Retinal pigment epithelial cell (primary cell): ENCODE results near the gene GAS6.

Experiments used
- DNase-seq: peaks from one replicate; pipeline ENCODE4 v3.0.0-alpha.2; 2010; ENCODE audit warnings: low read depth
- H3K4me3 ChIP-seq: 2 replicates; pipeline ENCODE4 v1.5.1; 2011; ENCODE audit warnings: mild to moderate bottlenecking, low read length, control low read depth, moderate library complexity
- TF ChIP-seq, protein P1 (sequence below): conservative IDR thresholded peaks from 2 replicates; pipeline ENCODE4 v1.5.1; 2011; ENCODE audit warnings: low read depth, low read length, control low read depth, inconsistent platforms

Gene GAS6

GRCh38 chr13:113851480-113851803 is 12.4 kb downstream of the GAS6 start:
- no peak overlapping the region for H3K4me3 ChIP-seq
- TF ChIP-seq, protein P1, sequence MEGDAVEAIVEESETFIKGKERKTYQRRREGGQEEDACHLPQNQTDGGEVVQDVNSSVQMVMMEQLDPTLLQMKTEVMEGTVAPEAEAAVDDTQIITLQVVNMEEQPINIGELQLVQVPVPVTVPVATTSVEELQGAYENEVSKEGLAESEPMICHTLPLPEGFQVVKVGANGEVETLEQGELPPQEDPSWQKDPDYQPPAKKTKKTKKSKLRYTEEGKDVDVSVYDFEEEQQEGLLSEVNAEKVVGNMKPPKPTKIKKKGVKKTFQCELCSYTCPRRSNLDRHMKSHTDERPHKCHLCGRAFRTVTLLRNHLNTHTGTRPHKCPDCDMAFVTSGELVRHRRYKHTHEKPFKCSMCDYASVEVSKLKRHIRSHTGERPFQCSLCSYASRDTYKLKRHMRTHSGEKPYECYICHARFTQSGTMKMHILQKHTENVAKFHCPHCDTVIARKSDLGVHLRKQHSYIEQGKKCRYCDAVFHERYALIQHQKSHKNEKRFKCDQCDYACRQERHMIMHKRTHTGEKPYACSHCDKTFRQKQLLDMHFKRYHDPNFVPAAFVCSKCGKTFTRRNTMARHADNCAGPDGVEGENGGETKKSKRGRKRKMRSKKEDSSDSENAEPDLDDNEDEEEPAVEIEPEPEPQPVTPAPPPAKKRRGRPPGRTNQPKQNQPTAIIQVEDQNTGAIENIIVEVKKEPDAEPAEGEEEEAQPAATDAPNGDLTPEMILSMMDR: no peak
- no peak for DNase-seq

- no peak overlapping the region for H3K4me3 ChIP-seq
- DNase-seq: no peak
- TF ChIP-seq, protein P1: no peak
These were observed 13.0 kb downstream of the GAS6 start for GRCh38 chr13:113850722-113851479.

DNA sequence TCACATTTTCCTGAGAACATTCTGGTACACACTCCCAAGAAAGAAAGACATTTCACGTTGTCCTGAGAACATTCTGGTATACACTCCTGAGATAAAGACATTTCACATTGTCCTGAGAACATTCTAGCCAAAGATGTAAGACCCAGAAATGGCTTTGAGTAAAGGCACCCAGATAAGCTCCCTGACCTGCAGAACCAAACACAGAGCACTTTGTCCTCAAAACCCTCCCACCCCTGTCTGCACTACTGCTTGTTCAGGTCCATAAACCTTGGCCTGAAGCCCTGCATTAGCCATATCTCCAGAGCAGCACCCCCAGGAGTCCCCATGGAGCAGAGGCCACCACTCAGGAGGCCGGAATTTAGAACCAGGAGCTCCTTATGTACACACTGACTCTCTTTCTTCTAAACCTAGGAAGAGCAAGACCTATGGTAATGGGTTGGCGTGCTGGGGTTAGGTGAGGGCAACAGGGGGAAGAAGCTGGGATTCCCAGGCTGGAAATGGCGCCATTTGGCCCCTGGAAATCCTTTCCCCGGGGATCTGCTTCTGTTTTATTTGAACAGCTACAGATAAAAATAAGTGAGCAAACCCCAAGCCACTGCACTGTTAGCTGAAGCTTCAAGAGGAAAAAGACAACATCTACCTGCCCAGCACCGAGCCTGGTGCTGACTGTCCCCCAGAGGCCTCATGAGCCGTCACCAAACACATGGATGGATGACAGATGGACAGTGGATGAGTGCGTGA is 13.7 kb downstream of the GAS6 start:
- TF ChIP-seq, protein P1: no peak
- no peak overlapping the region for H3K4me3 ChIP-seq
- DNase-seq: no peak

GRCh38 chr13:113849546-113849945 is 14.3 kb downstream of the GAS6 start:
- no peak for DNase-seq
- TF ChIP-seq, protein P1: no peak
- H3K4me3 ChIP-seq: no peak overlapping the region

- no peak overlapping the region for H3K4me3 ChIP-seq
- TF ChIP-seq, protein P1: no peak
- DNase-seq: no peak
These were observed 15.2 kb downstream of the GAS6 start for GRCh38 chr13:113848431-113849260.

DNA sequence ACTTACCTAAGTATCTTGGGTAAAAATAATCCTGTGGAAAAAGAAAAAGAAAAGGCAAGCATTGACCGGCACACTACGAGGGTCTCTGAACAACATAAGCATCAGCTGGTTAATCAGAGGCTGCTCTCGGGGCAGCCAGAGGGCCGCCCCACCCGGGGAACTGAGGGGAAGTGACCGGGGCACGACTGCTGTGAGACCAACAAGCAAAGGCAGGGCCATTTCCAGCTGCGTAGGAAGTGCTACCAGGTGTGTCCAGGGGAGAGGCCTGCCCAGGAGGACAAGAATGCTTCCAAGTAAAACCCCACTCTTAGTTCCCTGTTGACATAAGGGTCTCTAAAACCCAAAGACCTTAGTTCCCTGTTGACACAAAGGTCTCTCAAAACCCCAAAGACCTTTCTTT is 15.9 kb downstream of the GAS6 start:
- no peak overlapping the region for H3K4me3 ChIP-seq
- DNase-seq: no peak
- TF ChIP-seq, protein P1: no peak
